ENCODE results near the gene GIPC1. TPM values are rescaled to one million over a fixed set of nuclear protein-coding genes. Genes with fewer than 3 reads are reported as not detected.

Gene GIPC1
- total RNA-seq, 3 donors from 2014 or later = 199 to 374 (median 300) TPM

- Histone ChIP-seq H3K4me1 (ENCODE audit: low read depth) (peaks cover 24% of the 10 kb centered on the region), H3K4me3 (no peak overlapping the region), H3K36me3 (ENCODE audit: low read depth) (no peaks in the 10 kb centered on the region), H3K9me3 (no peaks in the 10 kb centered on the region)
- DNase-seq (no peak), ATAC-seq (no peak)
- intact Hi-C loops (cut with DNase I, micrococcal nuclease) = no loop called here
- TF ChIP-seq CTCF (IDR thresholded peaks at IDR 0.05) = no peak
Measured at GRCh38 chr19:14435320-14436050, 60.4 kb downstream of the GIPC1 start.

- no peak overlapping the region for H3K4me3 ChIP-seq
- no peaks in the 10 kb centered on the region for H3K9me3 ChIP-seq
- intact Hi-C loops (cut with DNase I, micrococcal nuclease) = no loop called here
- ATAC-seq = peak; percentile 66
- peak; percentile 33 to 79 (median 55) for DNase-seq
- no peak for TF ChIP-seq CTCF (IDR thresholded peaks at IDR 0.05)
- peaks cover 18% of the 10 kb centered on the region for H3K4me1 ChIP-seq (ENCODE audit: low read depth)
- no peaks in the 10 kb centered on the region for H3K36me3 ChIP-seq (ENCODE audit: low read depth)
Measured at GRCh38 chr19:14434543-14435319, 61.2 kb downstream of the GIPC1 start.

- Histone ChIP-seq H3K36me3 (ENCODE audit: low read depth) (no peaks in the 10 kb centered on the region), H3K4me1 (ENCODE audit: low read depth) (peaks cover 13% of the 10 kb centered on the region), H3K9me3 (no peaks in the 10 kb centered on the region), H3K4me3 (peak overlapping the region; percentile 51)
- intact Hi-C loops (cut with DNase I, micrococcal nuclease) = no loop called here
- ATAC-seq (peak; percentile 81), DNase-seq (peak; percentile 80 to 82 (median 81))
- no peak for TF ChIP-seq CTCF (IDR thresholded peaks at IDR 0.05)
Measured at GRCh38 chr19:14433554-14434501, 62.1 kb downstream of the GIPC1 start.

- peak; percentile 44 to 72 (median 70) for DNase-seq
Measured at GRCh38 chr19:14432791-14433553, 63.0 kb downstream of the GIPC1 start, which contains the start of gene PKN1. Gene PKN1, plus strand, starts transcription at chr19:14433306. Its CDS starts 216 bp downstream, at chr19:14433522.

More at GRCh38 chr19:14432791-14433553, 63.0 kb downstream of the GIPC1 start, which contains the start of gene PKN1:
- Histone ChIP-seq H3K36me3 (ENCODE audit: low read depth) (no peaks in the 10 kb centered on the region), H3K9me3 (no peaks in the 10 kb centered on the region), H3K4me3 (peak within 1 kb of the TSS; percentile 51), H3K4me1 (ENCODE audit: low read depth) (peaks cover 13% of the 10 kb centered on the region)
- TF ChIP-seq CTCF (IDR thresholded peaks at IDR 0.05) = no peak
- ATAC-seq = peak; percentile 36
- intact Hi-C loops (cut with DNase I, micrococcal nuclease) = no loop called here

All from mucosa of descending colon (tissue), 3 donors.